Peyer's patch (tissue), 4 donors: ENCODE measurements around the gene DLGAP4.

Experiments used
- POLR2A ChIP-seq, 2 donors: fragments of 450-650 bp; IDR thresholded peaks; one replicate each; pipeline ENCODE4 v1.5.1; 2017; ENCODE audit warnings: antibody characterized with exemption in 2 of 2, mild to moderate bottlenecking in 2 of 2, moderate library complexity in 2 of 2
- TF ChIP-seq, protein P1 (sequence below), 6 experiments: fragments of 450-650 bp in 4 of 6; fragments of 200-600 bp in 2 of 6; sonication (generic) in 1 of 6; IDR thresholded peaks; one replicate each; pipeline ENCODE4 v1.5.1; 2017 to 2019; ENCODE audit warnings: antibody characterized with exemption in 6 of 6, mild to moderate bottlenecking in 3 of 6, moderate library complexity in 1 of 6

DNA sequence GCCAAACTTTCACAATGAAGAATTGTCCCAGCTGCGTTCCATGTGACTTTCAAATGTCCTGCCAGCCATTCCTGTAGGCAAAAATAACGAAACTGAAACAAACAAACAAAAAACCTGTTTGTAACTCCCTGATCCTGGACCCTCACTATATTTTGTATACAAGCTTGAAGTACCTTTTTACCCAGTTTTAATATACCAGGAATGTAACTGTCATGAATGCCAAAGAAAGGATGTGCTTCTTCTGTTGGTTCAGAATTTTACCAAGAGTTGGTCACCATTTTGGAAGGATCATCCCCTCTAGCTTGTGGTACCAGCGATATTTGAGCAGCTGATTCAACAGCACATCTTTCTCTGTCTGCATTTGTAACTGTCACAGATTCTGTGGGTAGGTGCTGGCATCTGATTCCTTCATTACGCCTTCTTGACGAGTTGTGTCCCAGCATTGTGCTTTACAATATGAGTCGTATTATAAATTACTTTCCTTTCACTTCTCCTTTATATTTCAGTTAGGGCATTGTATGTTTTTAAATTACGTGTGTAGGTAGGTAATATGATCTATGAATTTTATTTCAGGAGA, 93.9 kb downstream of the DLGAP4 start:
- TF ChIP-seq, protein P1, sequence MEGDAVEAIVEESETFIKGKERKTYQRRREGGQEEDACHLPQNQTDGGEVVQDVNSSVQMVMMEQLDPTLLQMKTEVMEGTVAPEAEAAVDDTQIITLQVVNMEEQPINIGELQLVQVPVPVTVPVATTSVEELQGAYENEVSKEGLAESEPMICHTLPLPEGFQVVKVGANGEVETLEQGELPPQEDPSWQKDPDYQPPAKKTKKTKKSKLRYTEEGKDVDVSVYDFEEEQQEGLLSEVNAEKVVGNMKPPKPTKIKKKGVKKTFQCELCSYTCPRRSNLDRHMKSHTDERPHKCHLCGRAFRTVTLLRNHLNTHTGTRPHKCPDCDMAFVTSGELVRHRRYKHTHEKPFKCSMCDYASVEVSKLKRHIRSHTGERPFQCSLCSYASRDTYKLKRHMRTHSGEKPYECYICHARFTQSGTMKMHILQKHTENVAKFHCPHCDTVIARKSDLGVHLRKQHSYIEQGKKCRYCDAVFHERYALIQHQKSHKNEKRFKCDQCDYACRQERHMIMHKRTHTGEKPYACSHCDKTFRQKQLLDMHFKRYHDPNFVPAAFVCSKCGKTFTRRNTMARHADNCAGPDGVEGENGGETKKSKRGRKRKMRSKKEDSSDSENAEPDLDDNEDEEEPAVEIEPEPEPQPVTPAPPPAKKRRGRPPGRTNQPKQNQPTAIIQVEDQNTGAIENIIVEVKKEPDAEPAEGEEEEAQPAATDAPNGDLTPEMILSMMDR (IDR thresholded peaks at IDR 0.05), result no peak
- no peak for TF ChIP-seq POLR2A (IDR thresholded peaks at IDR 0.05)
